A673 (cell line): Measurements from ENCODE around the gene CDH9. TPM values are rescaled to one million over a fixed set of nuclear protein-coding genes. Genes with fewer than 3 reads are reported as not detected.

ENCODE experiments used
- BruUV-seq: library from RNA; stranded (reverse); fragments of 400-500 nt; replicated peaks from 2 replicates; lab custom pipeline; 2021; lab: Mats Ljungman, UMichigan
- CTCF ChIA-PET: fragments of 300-600 bp; sonication (Branson Sonifier 250); formaldehyde crosslinking; loops from one replicate; lab custom pipeline; 2022; ENCODE audit warnings: antibody characterized with exemption; lab: Charles Lee
- POLR2A ChIA-PET: fragments of 300-600 bp; sonication (Branson Sonifier 250); formaldehyde crosslinking; loops from one replicate; lab custom pipeline; 2022; ENCODE audit warnings: antibody characterized with exemption; ENCODE audit not compliant: low non-redundant PET; lab: Charles Lee
- DNase-seq: peaks from one replicate; pipeline ENCODE4 v3.0.0-alpha.2; 2015; ENCODE audit warnings: low spot score
- H3K27ac ChIP-seq: fragments of 200-600 bp; sonication (generic); 2 replicates; pipeline ENCODE4 v1.5.1; 2016; ENCODE audit warnings: mixed run types, low read depth, mild to moderate bottlenecking, mixed read lengths, antibody characterized with exemption, low read length; ENCODE audit not compliant: poor library complexity, severe bottlenecking
- H3K27me3 ChIP-seq: fragments of 200-600 bp; sonication (generic); replicated peaks from 2 replicates; pipeline ENCODE4 v1.6.1; 2017; ENCODE audit warnings: mixed run types, low read depth, mild to moderate bottlenecking, mixed read lengths, antibody characterized with exemption, low read length; ENCODE audit not compliant: insufficient read depth, poor library complexity
- H3K36me3 ChIP-seq: fragments of 200-600 bp; sonication (generic); 2 replicates; pipeline ENCODE4 v1.6.1; 2016; ENCODE audit warnings: mixed run types, mild to moderate bottlenecking, mixed read lengths, antibody characterized with exemption, low read length; ENCODE audit not compliant: insufficient read depth, poor library complexity, severe bottlenecking
- H3K4me1 ChIP-seq: fragments of 200-600 bp; sonication (generic); 2 replicates; pipeline ENCODE4 v1.6.1; 2017; ENCODE audit warnings: mixed run types, mild to moderate bottlenecking, mixed read lengths, antibody characterized with exemption, low read length; ENCODE audit not compliant: insufficient read depth, poor library complexity, severe bottlenecking
- H3K4me3 ChIP-seq: fragments of 200-600 bp; sonication (generic); 2 replicates; pipeline ENCODE4 v1.5.1; 2016; ENCODE audit warnings: low read depth, mixed run types, mild to moderate bottlenecking, mixed read lengths, low read length; ENCODE audit not compliant: poor library complexity, severe bottlenecking
- H3K9me3 ChIP-seq: fragments of 200-600 bp; sonication (generic); 2 replicates; pipeline ENCODE4 v1.6.1; 2016; ENCODE audit warnings: mixed run types, low read depth, mild to moderate bottlenecking, mixed read lengths, antibody characterized with exemption, low read length; ENCODE audit not compliant: poor library complexity, severe bottlenecking
- EZH2 ChIP-seq: fragments of 200-600 bp; sonication (generic); IDR thresholded peaks from 2 replicates; pipeline ENCODE4 v1.6.1; 2017; ENCODE audit warnings: borderline replicate concordance, low read depth, mild to moderate bottlenecking, mixed read lengths, antibody characterized with exemption, low read length; ENCODE audit not compliant: poor library complexity, severe bottlenecking
- intact Hi-C: fragments of 100-400 bp; cut with micrococcal nuclease; formaldehyde crosslinking; loops from one replicate; pipeline ENCODE4 v1.10.0; 2022; ENCODE audit not compliant: unreplicated experiment
- total RNA-seq: library from RNA; stranded (reverse); gene quantifications from 2 replicates; pipeline ENCODE4 v1.2.3, GENCODE V29; 2021
- TF ChIP-seq, protein P1 (sequence below): fragments of 300-800, 200-600 bp; sonication (generic); conservative IDR thresholded peaks from 2 replicates; pipeline ENCODE4 v1.5.1; 2017; ENCODE audit warnings: low read depth, mild to moderate bottlenecking, antibody characterized with exemption, low read length, moderate library complexity, mixed read lengths

Gene CDH9
- total RNA-seq, 1 experiment from 2014 or later, result not detected

DNA sequence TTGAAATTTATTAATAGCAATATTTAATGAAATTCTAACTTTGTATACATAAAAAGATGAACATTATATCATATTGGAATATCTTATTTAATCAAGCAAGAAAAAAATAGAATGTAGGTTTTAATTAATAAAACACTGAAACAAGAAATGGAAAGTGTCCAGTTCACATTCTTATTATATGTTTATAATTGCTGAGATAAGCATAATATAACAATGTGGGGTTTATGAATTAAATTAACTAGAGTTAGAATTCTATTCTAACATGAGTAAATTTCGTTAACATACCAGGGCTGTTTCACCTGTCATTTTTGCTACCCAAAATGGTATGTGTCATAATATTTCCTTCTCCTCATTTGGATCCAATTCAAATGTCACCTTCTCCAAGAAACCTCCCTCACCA is 12.3 kb downstream of the CDH9 start:
- Histone ChIP-seq H3K27me3 (no peaks in the 10 kb centered on the region), H3K4me1 (no peaks in the 10 kb centered on the region), H3K27ac (no peak overlapping the region), H3K4me3 (no peak overlapping the region), H3K36me3 (no peaks in the 10 kb centered on the region), H3K9me3 (no peaks in the 10 kb centered on the region)
- TF ChIP-seq EZH2, result no peak
- TF ChIP-seq, protein P1, sequence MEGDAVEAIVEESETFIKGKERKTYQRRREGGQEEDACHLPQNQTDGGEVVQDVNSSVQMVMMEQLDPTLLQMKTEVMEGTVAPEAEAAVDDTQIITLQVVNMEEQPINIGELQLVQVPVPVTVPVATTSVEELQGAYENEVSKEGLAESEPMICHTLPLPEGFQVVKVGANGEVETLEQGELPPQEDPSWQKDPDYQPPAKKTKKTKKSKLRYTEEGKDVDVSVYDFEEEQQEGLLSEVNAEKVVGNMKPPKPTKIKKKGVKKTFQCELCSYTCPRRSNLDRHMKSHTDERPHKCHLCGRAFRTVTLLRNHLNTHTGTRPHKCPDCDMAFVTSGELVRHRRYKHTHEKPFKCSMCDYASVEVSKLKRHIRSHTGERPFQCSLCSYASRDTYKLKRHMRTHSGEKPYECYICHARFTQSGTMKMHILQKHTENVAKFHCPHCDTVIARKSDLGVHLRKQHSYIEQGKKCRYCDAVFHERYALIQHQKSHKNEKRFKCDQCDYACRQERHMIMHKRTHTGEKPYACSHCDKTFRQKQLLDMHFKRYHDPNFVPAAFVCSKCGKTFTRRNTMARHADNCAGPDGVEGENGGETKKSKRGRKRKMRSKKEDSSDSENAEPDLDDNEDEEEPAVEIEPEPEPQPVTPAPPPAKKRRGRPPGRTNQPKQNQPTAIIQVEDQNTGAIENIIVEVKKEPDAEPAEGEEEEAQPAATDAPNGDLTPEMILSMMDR, result no peak
- CTCF ChIA-PET, result no interaction called here
- no TSS peak for BruUV-seq
- DNase-seq, result no peak
- POLR2A ChIA-PET, result no interaction called here
- intact Hi-C loops, result loop anchor here (10.0 kb wide), 1 partner anchor 1869 kb away; no protein-coding TSS in a partner anchor

DNA sequence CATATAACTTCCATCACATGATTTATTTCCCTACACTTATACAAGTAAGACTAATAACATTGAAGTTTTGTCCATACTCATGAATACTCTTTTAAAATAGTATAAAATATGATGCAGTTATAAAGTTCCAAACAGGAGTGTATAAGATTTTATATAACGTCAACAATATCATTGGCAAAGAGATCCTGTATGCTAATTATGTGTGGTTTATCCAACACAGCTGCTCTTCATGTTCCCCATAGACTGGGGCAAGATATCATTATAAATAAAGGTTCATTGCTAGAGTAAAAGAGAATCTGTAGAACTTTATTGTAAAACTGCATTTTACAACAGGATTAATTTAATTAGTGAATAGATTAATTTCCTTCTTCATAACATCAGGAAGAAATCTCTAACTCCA is 16.9 kb downstream of the CDH9 start:
- no TSS peak for BruUV-seq
- DNase-seq, result no peak
- no peaks in the 10 kb centered on the region for H3K4me1 ChIP-seq
- no peak for TF ChIP-seq EZH2
- TF ChIP-seq, protein P1, result no peak
- intact Hi-C loops, result loop anchor here (10.0 kb wide), 1 partner anchor 1873 kb away; no protein-coding TSS in a partner anchor
- H3K4me3 ChIP-seq, result no peak overlapping the region
- H3K36me3 ChIP-seq, result no peaks in the 10 kb centered on the region
- POLR2A ChIA-PET, result no interaction called here
- H3K27me3 ChIP-seq, result no peaks in the 10 kb centered on the region
- CTCF ChIA-PET, result no interaction called here
- no peaks in the 10 kb centered on the region for H3K9me3 ChIP-seq
- no peak overlapping the region for H3K27ac ChIP-seq

GRCh38 chr5:27020973-27021372 is 17.4 kb downstream of the CDH9 start:
- intact Hi-C loops, result loop anchor here (10.0 kb wide), 1 partner anchor 1874 kb away; no protein-coding TSS in a partner anchor
- CTCF ChIA-PET, result no interaction called here
- POLR2A ChIA-PET, result no interaction called here
- Histone ChIP-seq H3K4me1 (no peaks in the 10 kb centered on the region), H3K36me3 (no peaks in the 10 kb centered on the region), H3K27me3 (no peaks in the 10 kb centered on the region), H3K4me3 (no peak overlapping the region), H3K27ac (no peak overlapping the region), H3K9me3 (no peaks in the 10 kb centered on the region)
- TF ChIP-seq, protein P1, result peak; percentile 41
- no peak for TF ChIP-seq EZH2
- DNase-seq, result peak; percentile 31
- BruUV-seq, result no TSS peak
